MM.1S (cell line): ENCODE data around the gene CDK5RAP1.
A peak's percentile ranks its signal among the peaks of the same experiment; 100 is the strongest.

Experiments
- DNase-seq: peaks from one replicate; pipeline ENCODE4 v3.0.0-alpha.2; 2015
- H2AFZ ChIP-seq: fragments of 300-600 bp; sonication (generic); 2 replicates; pipeline ENCODE4 v1.6.0; 2016; ENCODE audit warnings: antibody characterized with exemption, low read length
- H3F3A ChIP-seq: fragments of 300-600 bp; sonication (generic); 2 replicates; pipeline ENCODE4 v1.6.1; 2016; ENCODE audit warnings: mild to moderate bottlenecking, antibody characterized with exemption, low read length, moderate library complexity, mixed read lengths; ENCODE audit not compliant: insufficient read depth
- H3K27ac ChIP-seq: fragments of 300-600 bp; sonication (generic); 2 replicates; pipeline ENCODE4 v1.5.1; 2016; ENCODE audit warnings: mild to moderate bottlenecking, low read length
- H3K27me3 ChIP-seq: fragments of 300-600 bp; sonication (generic); replicated peaks from 2 replicates; pipeline ENCODE4 v1.6.0; 2016; ENCODE audit warnings: low read length; ENCODE audit not compliant: insufficient read depth
- H3K36me3 ChIP-seq: fragments of 300-600 bp; sonication (generic); replicated peaks from 2 replicates; pipeline ENCODE4 v1.6.1; 2016; ENCODE audit warnings: mild to moderate bottlenecking, low read length, mixed read lengths; ENCODE audit not compliant: insufficient read depth
- H3K4me1 ChIP-seq: fragments of 300-600 bp; sonication (generic); 2 replicates; pipeline ENCODE4 v1.6.1; 2016; ENCODE audit warnings: low read length, mixed read lengths
- H3K4me2 ChIP-seq: fragments of 300-600 bp; sonication (generic); 2 replicates; pipeline ENCODE4 v1.6.0; 2016; ENCODE audit warnings: low read depth, low read length
- H3K4me3 ChIP-seq: fragments of 300-600 bp; sonication (generic); 2 replicates; pipeline ENCODE4 v1.5.1; 2016; ENCODE audit warnings: low read length, mixed read lengths
- H3K79me2 ChIP-seq: fragments of 300-600 bp; sonication (generic); 2 replicates; pipeline ENCODE4 v1.6.1; 2016; ENCODE audit warnings: mixed run types, low read length, mixed read lengths
- H3K9ac ChIP-seq: fragments of 300-600 bp; sonication (generic); 2 replicates; pipeline ENCODE4 v1.6.1; 2016; ENCODE audit warnings: low read length, mixed read lengths
- H3K9me2 ChIP-seq: fragments of 300-600 bp; sonication (generic); replicated peaks from 2 replicates; pipeline ENCODE4 v1.6.1; 2016; ENCODE audit warnings: mild to moderate bottlenecking, low read length, mixed read lengths; ENCODE audit not compliant: insufficient read depth
- H3K9me3 ChIP-seq: fragments of 300-600 bp; sonication (generic); replicated peaks from 2 replicates; pipeline ENCODE4 v1.6.1; 2016; ENCODE audit warnings: mild to moderate bottlenecking, low read length, mixed read lengths; ENCODE audit not compliant: insufficient read depth
- H4K20me1 ChIP-seq: fragments of 300-600 bp; sonication (generic); 2 replicates; pipeline ENCODE4 v1.6.1; 2016; ENCODE audit warnings: mild to moderate bottlenecking, low read length, moderate library complexity, mixed read lengths; ENCODE audit not compliant: insufficient read depth
- EZH2 ChIP-seq: fragments of 300-600 bp; sonication (generic); optimal IDR thresholded peaks from 2 replicates; pipeline ENCODE3; 2017; ENCODE audit warnings: low read depth, mild to moderate bottlenecking, antibody characterized with exemption, low read length, mixed read lengths
- EZH2phosphoT487 ChIP-seq: fragments of 300-600 bp; sonication (generic); IDR thresholded peaks from 2 replicates; pipeline ENCODE4 v1.6.1; 2018; ENCODE audit warnings: antibody characterized with exemption, low read length
- TF ChIP-seq, protein P1 (sequence below): fragments of 300-600 bp; sonication (generic); IDR thresholded peaks from 2 replicates; pipeline ENCODE4 v1.5.1; 2016; ENCODE audit warnings: antibody characterized with exemption, low read length, mixed read lengths

Gene CDK5RAP1

GRCh38 chr20:33438481-33438880, 37.2 kb upstream of the CDK5RAP1 start:
- peak; percentile 35 for DNase-seq

GRCh38 chr20:33437141-33437911, 36.0 kb upstream of the CDK5RAP1 start:
- Histone ChIP-seq H3K9me2 (no peaks in the 10 kb centered on the region), H3K4me3 (no peak overlapping the region), H4K20me1 (no peaks in the 10 kb centered on the region), H3K79me2 (no peaks in the 10 kb centered on the region), H3K27ac (no peak overlapping the region), H3K27me3 (no peaks in the 10 kb centered on the region), H2AFZ (no peak overlapping the region), H3K4me1 (0 out of 2 replicates have a peak, but pooled peaks cover 6% of the 10 kb centered on the region), H3F3A (no peaks in the 10 kb centered on the region), H3K36me3 (no peaks in the 10 kb centered on the region), H3K9me3 (no peaks in the 10 kb centered on the region), H3K4me2 (no peak overlapping the region), H3K9ac (no peak overlapping the region)
- TF ChIP-seq, protein P1, sequence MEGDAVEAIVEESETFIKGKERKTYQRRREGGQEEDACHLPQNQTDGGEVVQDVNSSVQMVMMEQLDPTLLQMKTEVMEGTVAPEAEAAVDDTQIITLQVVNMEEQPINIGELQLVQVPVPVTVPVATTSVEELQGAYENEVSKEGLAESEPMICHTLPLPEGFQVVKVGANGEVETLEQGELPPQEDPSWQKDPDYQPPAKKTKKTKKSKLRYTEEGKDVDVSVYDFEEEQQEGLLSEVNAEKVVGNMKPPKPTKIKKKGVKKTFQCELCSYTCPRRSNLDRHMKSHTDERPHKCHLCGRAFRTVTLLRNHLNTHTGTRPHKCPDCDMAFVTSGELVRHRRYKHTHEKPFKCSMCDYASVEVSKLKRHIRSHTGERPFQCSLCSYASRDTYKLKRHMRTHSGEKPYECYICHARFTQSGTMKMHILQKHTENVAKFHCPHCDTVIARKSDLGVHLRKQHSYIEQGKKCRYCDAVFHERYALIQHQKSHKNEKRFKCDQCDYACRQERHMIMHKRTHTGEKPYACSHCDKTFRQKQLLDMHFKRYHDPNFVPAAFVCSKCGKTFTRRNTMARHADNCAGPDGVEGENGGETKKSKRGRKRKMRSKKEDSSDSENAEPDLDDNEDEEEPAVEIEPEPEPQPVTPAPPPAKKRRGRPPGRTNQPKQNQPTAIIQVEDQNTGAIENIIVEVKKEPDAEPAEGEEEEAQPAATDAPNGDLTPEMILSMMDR: no peak
- DNase-seq: no peak

More at GRCh38 chr20:33438481-33438880, 37.2 kb upstream of the CDK5RAP1 start:
- no peak overlapping the region for H3K4me2 ChIP-seq
- TF ChIP-seq EZH2: no peak
- TF ChIP-seq EZH2phosphoT487: no peak
- TF ChIP-seq, protein P1: no peak
- no peak overlapping the region for H3K4me3 ChIP-seq
- no peaks in the 10 kb centered on the region for H3K9me2 ChIP-seq
- H3K9ac ChIP-seq: no peak overlapping the region
- no peaks in the 10 kb centered on the region for H3F3A ChIP-seq
- H3K9me3 ChIP-seq: no peaks in the 10 kb centered on the region
- no peak overlapping the region for H2AFZ ChIP-seq
- H3K27ac ChIP-seq: no peak overlapping the region
- 0 out of 2 replicates have a peak, but pooled peaks cover 9% of the 10 kb centered on the region for H3K4me1 ChIP-seq
- H3K36me3 ChIP-seq: no peaks in the 10 kb centered on the region
- no peaks in the 10 kb centered on the region for H4K20me1 ChIP-seq
- no peaks in the 10 kb centered on the region for H3K79me2 ChIP-seq
- H3K27me3 ChIP-seq: no peaks in the 10 kb centered on the region

GRCh38 chr20:33434434-33434833, 33.1 kb upstream of the CDK5RAP1 start:
- Histone ChIP-seq H3K27me3 (no peaks in the 10 kb centered on the region), H3K4me2 (no peak overlapping the region), H3K9me2 (no peaks in the 10 kb centered on the region), H3K36me3 (no peaks in the 10 kb centered on the region), H2AFZ (no peak overlapping the region), H3K9ac (no peak overlapping the region), H3F3A (no peaks in the 10 kb centered on the region), H3K79me2 (no peaks in the 10 kb centered on the region), H4K20me1 (no peaks in the 10 kb centered on the region), H3K4me3 (no peak overlapping the region), H3K9me3 (no peaks in the 10 kb centered on the region), H3K4me1 (0 out of 2 replicates have a peak, but pooled peaks cover 6% of the 10 kb centered on the region), H3K27ac (no peak overlapping the region)
- TF ChIP-seq, protein P1: no peak
- no peak for TF ChIP-seq EZH2phosphoT487
- no peak for TF ChIP-seq EZH2
- no peak for DNase-seq
